Uterus (tissue), 2 donors: ENCODE results near the gene TMEM178A.

Source experiments
- CTCF ChIP-seq, 4 experiments: fragments of 200-600 bp in 2 of 4; fragments of 450-650 bp in 2 of 4; sonication (generic) in 2 of 4; IDR thresholded peaks; one replicate each; pipeline ENCODE4 v1.5.1; 2016 to 2019; ENCODE audit warnings: antibody characterized with exemption in 4 of 4, mild to moderate bottlenecking in 2 of 4, moderate library complexity in 1 of 4
- POLR2A ChIP-seq, 2 donors: fragments of 450-650 bp; IDR thresholded peaks; one replicate each; pipeline ENCODE4 v1.6.1; 2016; ENCODE audit warnings: antibody characterized with exemption in 2 of 2, mild to moderate bottlenecking in 1 of 2, moderate library complexity in 1 of 2

GRCh38 chr2:39678170-39678569, 12.5 kb downstream of the TMEM178A start:
- TF ChIP-seq CTCF (IDR thresholded peaks at IDR 0.05) (no peak), POLR2A (IDR thresholded peaks at IDR 0.05) (no peak)
